Stimulated activated CD8-positive, alpha-beta memory T cell treated with anti-CD3 and anti-CD28 coated beads, Interleukin-4, amount 100 ng/mL, for 4 hours (primary cell): ENCODE results near the gene CDX2.

Source experiments
- DNase-seq, 2 donors: peaks; one replicate each; pipeline ENCODE4 v3.0.0-alpha.2; 2020; ENCODE audit warnings: low read depth in 2 of 2, low spot score in 1 of 2

The CDX2 gene

DNA sequence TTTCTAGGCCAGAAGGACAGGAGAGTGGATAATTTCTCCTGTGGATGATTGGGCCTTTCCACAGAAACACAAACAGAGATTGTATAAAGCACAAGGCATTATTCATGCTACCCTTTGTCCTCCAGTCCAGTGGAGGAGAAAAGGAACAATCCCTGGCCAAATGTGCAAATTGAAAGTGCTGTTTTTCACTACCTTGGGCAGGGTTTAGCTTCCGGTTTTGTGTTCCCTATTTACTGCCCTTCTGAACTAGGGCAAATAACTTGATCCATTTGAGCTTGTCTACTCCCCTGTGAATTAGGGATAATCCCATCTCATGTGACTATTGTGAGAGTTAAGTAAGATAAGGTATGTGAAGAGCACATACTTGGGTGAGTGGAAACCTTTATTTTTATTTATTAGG lies 36.0 kb downstream of the CDX2 start:
- no peak for DNase-seq

DNA sequence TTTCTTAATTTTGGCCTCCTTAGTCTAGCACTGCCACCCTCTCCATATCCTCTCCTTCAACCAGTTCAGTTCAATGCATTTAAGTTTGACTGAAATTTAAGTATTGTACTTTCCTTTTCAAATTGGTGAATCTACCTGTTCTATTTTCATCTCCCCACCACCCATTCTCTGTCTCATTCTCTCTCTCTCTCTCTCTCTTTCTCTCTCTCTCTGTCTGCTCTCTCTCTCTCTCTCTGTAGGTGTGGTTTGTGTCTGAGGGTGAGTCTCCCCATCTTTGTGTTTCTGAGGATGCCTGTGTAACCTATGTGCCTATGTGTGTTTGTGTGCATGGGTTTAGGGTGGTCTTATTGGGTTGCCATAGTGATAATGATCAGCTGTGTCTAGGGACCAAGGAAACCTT lies 39.2 kb downstream of the CDX2 start:
- DNase-seq, result no peak

DNA sequence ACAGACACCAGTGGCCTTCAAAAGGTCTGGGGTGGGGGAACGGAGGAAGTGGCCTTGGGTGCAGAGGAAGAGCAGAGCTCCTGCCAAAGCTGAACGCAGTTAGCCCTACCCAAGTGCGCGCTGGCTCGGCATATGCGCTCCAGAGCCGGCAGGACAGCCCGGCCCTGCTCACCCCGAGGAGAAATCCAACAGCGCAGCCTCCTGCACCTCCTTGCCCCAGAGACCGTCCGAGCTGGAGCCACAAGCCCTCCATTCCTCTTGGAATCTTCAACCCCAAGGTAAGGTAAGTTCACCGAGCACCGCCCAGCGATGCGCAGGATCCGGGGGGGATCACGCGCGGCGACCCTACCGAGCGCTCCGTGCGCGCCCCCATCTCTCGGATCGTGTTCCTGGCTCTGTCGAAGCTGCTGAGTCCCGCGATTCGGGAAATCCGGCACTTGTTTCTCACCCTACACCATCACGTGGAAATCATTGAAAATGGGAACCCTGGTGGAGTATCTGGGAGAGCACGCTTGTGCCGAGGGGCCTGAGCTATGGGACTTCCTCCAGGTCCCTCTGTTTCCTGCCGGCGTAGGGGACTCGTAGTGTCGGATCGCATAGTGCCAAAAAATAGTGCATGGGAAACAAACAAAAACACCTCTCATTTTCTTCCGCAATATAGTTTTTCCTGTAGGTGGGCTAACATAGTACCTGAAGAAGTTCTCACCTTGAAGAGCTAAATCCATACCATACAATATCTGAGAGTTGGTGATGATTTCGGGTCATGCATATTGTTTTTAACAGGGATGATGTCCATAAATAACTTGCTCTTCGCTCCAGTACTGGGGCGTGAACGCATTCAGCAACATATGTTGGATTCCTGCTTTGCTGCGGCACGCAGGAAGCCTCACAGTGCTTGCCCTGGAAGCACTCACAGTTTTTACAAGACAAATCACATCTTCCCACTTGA lies 40.0 kb downstream of the CDX2 start:
- no peak for DNase-seq

DNA sequence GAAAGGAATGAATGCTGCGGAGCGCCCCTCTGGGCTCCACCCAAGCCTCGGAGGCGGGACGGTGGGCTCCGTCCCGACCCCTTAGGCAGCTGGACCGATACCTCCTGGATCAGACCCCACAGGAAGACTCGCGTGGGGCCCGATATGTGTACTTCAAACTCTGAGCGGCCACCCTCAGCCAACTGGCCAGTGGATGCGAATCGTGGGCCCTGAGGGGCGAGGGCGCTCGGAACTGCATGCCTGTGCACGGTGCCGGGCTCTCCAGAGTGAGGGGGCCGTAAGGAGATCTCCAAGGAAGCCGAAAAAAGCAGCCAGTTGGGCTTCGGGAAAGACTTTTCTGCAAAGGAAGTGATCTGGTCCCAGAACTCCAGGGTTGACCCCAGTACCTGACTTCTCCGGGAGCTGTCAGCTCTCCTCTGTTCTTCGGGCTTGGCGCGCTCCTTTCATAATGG lies 40.7 kb downstream of the CDX2 start:
- no peak for DNase-seq

DNA sequence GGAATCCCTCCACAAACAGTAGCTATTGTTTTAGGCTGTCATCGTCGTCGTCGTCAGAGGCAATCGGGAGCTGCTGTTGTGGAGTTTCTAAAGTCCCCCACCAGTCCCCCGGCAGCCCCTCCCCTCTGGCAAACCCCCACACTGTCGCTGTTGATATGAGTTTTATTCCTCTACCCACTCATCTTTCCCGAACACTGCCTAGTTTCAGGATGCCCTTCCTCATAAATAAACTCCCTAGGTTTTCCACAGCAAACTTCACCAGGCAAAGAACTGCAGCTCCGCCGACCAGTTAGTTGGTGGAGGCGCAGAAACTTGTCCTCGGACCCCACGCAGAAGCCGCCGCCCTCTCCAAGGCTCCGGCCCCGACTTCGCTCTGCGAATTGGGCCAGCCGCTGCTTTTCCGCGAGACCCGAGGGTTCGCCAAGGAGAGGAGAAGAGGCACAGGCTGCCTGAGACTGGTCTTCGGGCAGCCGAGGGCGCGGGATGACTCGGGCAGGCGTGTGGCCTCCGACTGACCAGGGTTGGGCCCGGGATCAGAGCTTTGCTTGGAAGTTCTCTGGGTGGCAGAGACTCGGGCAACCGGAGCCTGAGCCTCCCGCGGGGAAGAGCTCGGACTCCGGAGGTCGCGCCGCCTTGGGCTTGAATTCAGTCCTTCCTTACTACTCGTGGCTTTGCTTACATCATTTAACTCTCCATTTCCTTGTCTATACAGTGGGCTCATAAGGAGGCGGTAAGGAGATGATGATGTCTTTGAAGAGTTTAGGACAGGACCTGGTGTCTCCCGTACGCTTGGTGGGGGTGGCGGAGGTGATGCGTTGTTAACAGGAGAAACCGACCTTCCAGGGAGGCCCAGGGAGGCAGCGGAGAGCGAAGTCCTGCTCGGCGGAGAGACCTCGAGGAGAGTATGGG lies 41.4 kb downstream of the CDX2 start:
- DNase-seq, result no peak

DNA sequence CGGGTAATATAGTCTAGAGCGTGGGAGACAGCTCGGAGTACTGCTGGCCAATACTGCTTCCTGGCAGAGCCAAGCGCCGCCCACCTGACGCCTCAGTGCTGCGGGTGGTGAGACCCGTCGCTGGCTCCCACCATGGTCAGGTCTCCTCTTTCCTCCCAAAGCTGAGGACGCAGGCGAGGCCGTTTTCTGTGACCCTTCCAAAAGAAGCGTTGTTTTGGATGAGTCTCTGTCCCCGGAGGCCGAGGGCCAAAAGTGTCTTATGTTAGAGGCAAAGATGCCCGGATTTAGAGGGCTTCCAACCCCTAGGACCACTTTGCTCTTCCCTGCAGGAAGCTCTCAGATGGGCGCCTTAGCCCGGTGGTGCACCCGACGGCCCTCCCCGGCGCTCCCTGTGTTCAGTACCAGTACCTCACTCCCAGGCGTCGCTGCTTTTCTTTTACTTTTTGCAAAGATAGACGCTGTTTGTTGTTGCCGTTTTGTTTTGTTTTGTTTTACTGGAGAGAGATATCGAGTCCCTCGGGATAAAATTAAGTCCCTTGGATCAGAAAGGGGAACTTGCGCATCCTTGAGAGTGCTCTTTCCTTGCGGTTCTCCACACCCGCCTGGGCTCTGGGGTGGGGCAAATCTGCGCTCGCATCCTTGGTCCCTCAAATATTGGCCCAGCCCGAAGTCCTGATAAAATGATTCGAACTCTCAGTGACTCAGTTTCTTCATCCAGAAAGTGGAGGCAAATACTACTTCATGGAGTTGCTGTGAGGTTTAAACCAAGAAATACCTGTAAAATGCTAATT lies 42.3 kb downstream of the CDX2 start:
- DNase-seq, result no peak

DNA sequence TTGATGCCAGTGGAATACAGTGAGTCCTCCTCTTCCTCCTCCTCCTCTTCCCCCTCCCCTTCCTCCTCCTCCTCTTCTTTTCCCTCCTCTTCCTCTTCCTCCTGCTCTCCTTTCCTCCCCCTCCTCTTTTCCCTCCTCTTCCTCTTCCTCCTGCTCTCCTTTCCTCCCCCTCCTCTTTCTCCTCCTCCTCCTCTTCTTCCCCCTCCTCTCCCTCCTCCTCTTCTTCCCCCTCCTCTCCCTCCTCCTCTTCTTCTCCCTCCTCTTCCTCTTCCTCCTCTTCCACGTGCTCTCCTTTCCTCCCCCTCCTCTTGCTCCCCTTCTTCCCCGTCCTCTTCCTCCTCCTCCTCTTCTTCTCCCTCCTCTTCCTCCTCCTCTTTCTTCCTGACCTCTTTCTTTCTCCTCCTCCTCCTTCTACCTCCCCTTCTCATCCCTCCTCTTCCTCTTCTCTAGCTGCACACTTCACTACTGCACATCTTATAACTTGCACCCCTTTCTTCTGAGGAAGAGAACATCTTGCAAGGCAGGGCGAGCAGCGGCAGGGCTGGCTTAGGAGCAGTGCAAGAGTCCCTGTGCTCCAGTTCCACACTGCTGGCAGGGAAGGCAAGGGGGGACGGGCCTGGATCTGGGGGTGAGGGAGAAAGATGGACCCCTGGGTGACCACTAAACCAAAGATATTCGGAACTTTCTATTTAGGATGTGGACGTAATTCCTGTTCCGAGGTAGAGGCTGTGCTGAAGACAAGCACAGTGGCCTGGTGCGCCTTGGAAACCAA lies 43.7 kb downstream of the CDX2 start:
- DNase-seq, result no peak

DNA sequence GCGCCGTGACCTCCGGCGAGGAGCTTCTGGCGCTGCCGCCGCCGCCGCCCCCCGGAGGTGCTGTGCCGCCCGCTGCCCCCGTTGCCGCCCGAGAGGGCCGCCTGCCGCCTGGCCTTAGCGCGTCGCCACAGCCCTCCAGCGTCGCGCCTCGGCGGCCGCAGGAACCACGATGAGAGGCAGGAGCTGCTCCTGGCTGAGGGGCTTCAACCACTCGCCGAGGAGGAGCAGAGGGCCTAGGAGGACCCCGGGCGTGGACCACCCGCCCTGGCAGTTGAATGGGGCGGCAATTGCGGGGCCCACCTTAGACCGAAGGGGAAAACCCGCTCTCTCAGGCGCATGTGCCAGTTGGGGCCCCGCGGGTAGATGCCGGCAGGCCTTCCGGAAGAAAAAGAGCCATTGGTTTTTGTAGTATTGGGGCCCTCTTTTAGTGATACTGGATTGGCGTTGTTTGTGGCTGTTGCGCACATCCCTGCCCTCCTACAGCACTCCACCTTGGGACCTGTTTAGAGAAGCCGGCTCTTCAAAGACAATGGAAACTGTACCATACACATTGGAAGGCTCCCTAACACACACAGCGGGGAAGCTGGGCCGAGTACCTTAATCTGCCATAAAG lies 44.5 kb downstream of the CDX2 start:
- DNase-seq, result no peak

DNA sequence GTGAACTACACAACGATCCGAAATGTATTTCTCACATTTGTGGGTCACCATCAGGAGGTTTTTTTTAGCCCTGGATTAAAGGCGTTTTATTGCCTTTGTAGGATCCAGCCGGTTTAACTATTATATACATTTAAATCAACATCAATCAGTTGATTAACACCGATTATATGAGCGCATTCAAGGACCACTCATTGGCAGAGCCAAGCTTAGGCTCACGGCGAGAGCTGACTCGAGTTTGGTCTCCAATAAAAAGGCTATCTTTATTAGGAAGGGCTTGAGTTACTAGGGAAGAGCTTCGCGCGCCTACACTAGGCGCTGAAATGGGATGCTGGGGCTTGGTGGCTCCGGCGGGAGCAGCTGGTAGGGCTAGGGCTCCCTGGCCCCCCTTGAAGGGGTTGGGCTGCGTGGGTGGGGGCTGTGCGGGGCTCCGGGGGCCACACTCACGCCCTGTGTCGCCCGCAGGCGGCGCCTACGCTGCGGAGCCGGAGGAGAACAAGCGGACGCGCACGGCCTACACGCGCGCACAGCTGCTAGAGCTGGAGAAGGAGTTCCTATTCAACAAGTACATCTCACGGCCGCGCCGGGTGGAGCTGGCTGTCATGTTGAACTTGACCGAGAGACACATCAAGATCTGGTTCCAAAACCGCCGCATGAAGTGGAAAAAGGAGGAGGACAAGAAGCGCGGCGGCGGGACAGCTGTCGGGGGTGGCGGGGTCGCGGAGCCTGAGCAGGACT lies 45.2 kb downstream of the CDX2 start:
- DNase-seq, result no peak

DNA sequence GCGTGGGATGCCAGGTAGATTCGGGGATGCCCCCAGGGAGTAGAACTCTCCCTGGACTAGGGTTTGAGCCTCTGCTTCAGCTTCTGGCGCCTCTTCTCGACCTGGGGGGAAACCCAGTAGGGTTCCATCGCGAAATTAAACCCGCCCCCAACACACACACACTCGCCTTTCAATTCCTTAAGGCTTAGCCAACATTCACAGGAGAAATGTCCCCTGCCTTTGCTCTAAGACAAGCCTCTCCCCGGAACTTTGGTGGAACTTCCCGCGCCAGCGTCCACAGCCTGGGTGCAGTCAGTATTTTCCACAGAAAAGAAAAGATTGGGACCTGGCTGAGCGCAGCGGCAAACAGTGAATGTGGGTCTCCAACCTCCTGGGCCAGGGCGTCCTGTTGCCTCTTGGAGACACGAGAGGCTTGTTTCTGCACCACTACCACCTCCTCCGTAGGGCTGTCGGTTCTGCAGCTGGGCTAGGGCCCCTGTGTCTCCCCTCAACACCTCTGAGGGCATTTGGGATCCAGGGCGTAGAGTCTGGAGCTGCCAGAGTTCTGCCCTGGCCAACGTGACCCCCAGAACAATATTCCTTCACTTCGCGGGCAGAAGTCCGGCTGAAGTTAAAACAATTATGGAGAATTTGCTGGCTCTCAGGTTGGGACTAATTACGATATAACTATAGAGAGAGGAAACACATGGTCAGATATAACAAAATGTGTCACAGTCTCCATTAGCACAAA lies 46.1 kb downstream of the CDX2 start:
- DNase-seq, result no peak

DNA sequence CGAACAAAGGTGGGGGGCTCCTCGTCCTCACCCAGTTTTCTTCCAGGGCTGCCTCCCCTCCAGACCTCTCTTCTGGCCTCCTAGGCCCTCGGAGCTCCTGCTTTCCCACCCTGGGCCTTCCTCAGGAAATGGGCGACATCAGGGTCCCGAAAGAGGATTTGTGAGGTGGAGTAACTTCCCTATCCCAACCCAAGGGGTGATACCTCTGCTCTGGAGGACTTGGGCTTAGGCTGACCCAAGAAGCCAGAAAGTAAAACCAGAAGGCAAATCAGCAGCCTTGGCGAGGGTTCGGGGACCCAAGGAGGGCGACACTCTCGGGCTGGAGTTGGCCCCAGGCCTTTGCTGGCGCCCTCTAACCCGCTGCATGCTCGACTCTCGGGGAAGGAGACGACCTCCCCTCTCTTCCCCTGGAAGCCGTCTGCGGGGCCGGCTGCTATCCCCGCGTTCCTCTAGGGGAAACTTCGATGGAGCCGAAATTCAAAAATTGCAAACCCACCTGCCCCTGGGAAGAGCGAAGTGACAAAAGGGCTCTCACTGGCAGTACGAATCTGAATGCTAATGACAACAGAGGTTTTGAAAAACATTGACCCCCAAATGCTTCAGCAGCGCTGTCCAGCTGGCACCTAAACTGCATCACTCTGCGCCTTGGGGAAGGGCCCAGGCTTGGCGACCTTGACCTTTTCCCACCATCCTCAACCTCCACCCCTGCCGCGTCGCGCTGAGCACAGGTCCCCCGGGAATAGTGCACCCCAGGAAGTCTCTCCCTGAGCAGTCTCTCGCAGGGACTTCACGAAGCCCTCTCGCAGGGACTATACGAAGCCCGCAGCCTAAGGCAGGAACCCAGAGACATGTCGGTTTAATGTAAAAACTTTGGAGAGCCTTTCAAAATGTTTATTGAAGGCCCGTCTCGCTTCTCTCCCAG lies 46.9 kb downstream of the CDX2 start:
- no peak for DNase-seq

DNA sequence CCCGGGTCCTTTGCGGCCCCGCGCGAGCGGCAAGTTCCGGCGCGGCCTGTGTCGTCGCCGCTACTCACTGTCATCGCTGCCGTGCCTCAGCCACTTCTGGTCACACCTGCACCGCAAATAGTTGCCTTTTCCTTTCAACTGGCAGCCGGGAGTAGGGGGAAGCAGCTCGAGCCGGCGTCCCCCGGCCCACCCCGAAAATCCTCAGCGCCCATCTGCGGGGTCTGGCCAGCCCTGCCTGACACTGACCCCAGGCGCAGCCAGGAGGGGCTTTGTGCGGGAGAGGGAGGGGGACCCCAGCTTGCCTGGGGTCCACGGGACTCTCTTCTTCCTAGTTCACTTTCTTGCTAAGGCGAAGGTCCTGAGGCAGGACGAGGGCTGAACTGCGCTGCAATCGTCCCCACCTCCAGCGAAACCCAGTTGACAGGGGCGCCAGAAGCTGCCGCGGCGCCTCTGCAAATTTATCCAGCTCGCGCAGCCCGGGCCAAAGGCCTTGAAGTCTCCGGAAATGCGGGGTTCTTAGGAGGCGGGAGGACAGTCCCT lies 47.6 kb downstream of the CDX2 start:
- no peak for DNase-seq

DNA sequence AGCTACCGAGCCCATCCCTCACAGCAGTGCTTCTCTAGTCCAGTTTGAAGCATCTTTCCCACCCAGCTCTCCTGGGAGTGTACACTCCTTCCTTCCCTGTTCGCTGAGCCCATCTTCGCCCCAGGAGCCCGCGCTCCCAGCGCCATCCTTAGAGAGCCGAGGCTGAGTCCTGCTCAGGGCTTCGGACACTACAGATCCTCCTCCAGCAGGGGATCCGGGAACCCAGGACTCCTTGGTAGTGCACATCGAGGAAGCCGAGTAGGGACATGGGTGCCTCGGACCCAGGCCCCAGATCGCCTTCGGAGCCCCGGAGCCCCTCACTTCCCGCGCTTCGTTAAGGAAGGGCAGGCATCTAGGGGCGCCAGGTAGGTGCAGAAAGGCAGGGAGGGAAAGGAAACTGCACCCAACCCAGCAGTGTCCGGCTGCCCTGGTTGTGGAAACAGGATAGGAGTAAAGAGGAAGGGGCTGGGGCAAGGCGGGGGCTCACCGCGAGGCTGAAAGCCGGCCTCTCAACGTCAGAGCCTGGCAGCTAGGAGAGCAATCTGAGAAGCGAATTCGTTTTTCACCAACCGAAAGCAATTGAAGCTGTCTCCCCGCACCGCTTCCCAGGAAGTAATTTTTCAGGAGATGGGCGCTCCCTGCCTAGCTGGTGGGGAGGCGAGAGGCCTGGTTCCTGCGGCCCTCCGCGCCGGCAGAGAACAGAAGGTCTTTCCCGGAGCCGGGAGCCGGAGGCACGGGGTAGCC lies 48.3 kb downstream of the CDX2 start:
- DNase-seq, result no peak

DNA sequence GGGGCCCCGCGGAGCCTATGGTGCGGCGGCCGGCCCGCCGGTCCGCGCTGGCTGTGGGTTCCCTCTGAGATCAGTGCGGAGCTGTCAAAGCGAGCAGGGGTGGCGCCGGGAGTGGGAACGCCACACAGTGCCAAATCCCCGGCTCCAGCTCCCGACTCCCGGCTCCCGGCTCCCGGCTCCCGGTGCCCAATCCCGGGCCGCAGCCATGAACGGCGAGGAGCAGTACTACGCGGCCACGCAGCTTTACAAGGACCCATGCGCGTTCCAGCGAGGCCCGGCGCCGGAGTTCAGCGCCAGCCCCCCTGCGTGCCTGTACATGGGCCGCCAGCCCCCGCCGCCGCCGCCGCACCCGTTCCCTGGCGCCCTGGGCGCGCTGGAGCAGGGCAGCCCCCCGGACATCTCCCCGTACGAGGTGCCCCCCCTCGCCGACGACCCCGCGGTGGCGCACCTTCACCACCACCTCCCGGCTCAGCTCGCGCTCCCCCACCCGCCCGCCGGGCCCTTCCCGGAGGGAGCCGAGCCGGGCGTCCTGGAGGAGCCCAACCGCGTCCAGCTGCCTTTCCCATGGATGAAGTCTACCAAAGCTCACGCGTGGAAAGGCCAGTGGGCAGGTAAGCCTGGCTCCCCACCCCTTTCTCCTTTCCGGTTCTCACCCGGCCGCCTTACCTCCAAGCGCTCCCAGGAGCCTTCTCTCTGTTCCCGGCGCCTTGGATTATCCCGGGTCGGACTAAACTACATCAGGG lies 49.0 kb downstream of the CDX2 start, which contains the start of gene PDX1:
Gene PDX1, plus strand, starts transcription at position 67 of the 743 bp plus-strand sequence. Its CDS starts 139 bp downstream, at position 206.
- DNase-seq, result no peak

DNA sequence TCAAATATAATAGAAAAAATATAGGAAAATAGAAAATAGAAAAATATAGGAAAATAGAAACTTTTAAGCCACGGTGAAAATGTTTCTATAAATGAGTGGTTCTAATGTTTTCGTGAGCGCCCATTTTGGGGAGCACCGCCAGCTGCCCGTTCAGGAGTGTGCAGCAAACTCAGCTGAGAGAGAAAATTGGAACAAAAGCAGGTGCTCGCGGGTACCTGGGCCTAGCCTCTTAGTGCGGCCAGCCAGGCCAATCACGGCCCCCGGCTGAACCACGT lies 49.5 kb downstream of the CDX2 start:
- DNase-seq, result no peak
